Measurements from ENCODE around the gene TAGLN2.

Gene TAGLN2

DNA sequence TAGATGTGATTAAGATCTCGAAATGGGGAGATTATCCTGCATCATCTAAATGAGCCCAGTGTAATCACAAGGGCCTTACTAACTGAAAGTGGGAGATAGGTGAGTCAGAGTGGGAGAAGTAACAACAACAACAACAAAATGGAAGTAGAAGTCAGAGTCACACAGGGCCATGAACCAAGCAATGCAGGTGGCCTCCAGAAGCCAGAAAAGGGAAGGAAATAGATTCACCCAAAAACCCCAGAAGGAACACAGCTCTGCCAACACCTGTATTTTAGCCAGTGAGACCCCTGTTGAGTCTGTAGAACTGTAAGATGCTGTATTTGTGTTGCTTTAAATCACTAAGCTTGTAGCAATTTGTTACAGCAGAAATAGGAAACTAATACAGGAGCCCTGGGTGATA lies 4.1 kb downstream of the TAGLN2 start:
- H3K4me1 ChIP-seq (ENCODE audit: control insufficient read depth, insufficient read depth, low read length): peaks cover 10% of the 10 kb centered on the region
- peak overlapping the region; percentile 99 for H3K4me3 ChIP-seq (ENCODE audit: low read length)
- peaks cover 23% of the 10 kb centered on the region for H3K36me3 ChIP-seq (ENCODE audit: control insufficient read depth, insufficient read depth, low read length)
- no peaks in the 10 kb centered on the region for H3K27me3 ChIP-seq (ENCODE audit: control insufficient read depth, insufficient read depth, low read length)
- no peak overlapping the region for H3K9ac ChIP-seq (ENCODE audit: low read length)
- H3K27ac ChIP-seq (ENCODE audit: low read depth, low read length): peak overlapping the region; percentile 97

DNA sequence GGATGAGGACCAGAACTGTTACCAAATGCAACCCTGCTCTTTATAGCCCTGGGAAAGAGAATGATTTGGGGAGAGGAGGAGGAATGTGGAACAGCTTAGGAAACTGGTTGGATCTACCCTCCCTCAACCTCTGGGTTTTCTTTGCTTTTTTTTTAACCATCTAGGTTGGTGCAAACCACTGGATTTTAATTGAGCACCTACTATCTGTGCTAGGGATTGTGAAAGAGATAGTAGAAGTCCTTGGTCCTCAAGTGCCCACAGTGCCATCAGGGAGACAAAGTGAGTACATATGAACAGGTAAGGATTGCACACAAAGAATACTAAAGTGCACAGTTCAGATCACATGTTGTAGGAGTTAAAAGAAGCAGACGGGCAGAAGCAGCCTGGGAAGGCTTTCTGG lies 4.7 kb downstream of the TAGLN2 start:
- Histone ChIP-seq H3K4me3 (ENCODE audit: low read length) (no peak overlapping the region), H3K36me3 (ENCODE audit: control insufficient read depth, insufficient read depth, low read length) (peaks cover 23% of the 10 kb centered on the region), H3K27ac (ENCODE audit: low read depth, low read length) (no peak overlapping the region), H3K27me3 (ENCODE audit: control insufficient read depth, insufficient read depth, low read length) (no peaks in the 10 kb centered on the region), H3K9ac (ENCODE audit: low read length) (no peak overlapping the region), H3K4me1 (ENCODE audit: control insufficient read depth, insufficient read depth, low read length) (peaks cover 5% of the 10 kb centered on the region)

DNA sequence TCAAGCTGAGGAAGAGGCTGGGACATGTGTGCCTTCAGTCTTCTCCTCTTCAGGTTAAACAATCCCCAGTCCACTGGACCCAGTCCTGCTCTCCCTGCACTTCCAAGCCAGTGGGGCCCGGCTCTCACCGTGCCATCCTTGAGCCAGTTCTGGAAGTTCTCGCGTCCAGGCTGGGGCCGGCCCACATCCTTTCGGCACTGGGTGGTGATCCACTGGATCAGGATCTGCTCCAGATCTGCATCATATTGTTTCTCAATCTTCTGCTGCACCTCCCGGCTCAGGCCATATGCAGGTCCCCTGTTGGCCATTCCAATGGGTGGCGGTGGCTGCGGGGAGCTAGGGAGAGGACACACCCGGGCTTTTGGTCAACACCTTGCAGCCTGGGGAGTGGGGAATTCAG lies 5.1 kb downstream of the TAGLN2 start:
- Histone ChIP-seq H3K27me3 (ENCODE audit: control insufficient read depth, insufficient read depth, low read length) (no peaks in the 10 kb centered on the region), H3K4me1 (ENCODE audit: control insufficient read depth, insufficient read depth, low read length) (peaks cover 5% of the 10 kb centered on the region), H3K9ac (ENCODE audit: low read length) (no peak overlapping the region), H3K36me3 (ENCODE audit: control insufficient read depth, insufficient read depth, low read length) (peaks cover 23% of the 10 kb centered on the region), H3K4me3 (ENCODE audit: low read length) (no peak overlapping the region), H3K27ac (ENCODE audit: low read depth, low read length) (no peak overlapping the region)

DNA sequence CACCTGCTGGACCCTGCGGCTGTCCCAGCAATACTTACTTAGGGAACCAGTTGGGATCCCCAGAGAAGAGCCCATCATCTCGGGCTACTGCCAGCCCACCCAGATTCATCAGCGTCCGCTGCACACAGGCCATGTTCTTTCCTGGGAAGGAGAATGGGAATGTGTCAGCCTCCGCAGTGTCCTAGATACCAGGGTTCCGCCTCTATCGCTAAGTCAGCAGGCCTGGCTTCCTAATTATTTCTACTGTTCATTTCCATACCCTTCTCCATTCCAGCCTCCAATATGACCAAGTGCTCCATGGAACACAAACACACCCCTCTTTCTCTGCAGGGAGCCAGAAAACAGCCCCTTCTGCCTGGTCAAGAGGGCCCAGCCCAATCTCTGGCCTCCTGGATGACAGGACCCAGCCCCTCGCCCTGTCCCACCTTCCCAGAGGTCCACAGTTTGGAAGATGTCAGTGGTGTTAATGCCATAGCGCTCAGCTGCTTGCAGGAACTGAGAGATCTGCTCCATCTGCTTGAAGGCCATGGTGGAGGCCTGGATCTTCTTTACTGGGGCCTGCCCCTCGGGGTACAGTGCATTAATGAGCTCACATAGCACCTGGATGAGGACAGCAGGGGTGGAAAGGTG lies 6.0 kb downstream of the TAGLN2 start:
- H3K4me1 ChIP-seq (ENCODE audit: control insufficient read depth, insufficient read depth, low read length): peaks cover 5% of the 10 kb centered on the region
- H3K27ac ChIP-seq (ENCODE audit: low read depth, low read length): no peak overlapping the region
- H3K4me3 ChIP-seq (ENCODE audit: low read length): no peak overlapping the region
- H3K36me3 ChIP-seq (ENCODE audit: control insufficient read depth, insufficient read depth, low read length): peaks cover 23% of the 10 kb centered on the region
- no peak overlapping the region for H3K9ac ChIP-seq (ENCODE audit: low read length)
- no peaks in the 10 kb centered on the region for H3K27me3 ChIP-seq (ENCODE audit: control insufficient read depth, insufficient read depth, low read length)

DNA sequence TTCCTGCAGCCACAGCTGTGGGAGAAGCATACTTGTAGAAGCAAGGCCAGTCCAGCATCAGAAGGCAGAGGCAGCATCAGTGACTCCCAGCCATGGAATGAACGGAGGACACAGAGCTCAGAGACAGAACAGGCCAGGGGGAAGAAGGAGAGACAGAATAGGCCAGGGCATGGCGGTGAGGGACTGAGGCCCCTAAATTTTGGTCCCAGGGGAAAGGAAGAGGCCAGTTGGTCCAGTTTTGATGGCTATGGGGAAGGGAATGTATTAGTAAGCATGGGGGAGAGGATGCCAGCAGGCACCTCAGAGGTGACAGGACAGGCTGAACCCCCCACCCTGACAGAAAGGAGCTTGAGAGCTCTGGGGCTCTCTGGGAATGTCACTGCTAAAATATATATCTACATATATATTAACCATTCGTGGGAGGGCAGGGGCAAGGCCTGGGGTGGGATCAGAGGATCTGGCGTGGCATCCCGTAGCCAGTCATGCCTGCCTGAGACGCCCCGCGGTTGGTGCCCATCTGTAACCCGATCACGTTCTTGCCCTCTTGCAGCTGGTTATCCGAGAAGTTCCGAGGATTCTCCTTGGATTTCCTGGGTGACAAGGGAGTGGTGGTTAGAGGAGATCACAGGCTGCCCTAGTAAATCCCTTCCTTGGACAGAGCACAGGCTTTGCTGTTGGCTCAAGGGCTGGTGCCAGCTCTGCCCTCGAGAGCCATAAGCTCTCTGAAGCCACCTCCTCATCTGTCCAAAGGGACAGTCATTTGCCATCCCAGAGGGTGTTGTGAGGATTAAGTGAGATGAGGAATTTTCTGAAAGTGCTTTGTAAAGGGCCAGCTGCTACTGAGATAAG lies 6.7 kb downstream of the TAGLN2 start:
- no peaks in the 10 kb centered on the region for H3K27me3 ChIP-seq (ENCODE audit: control insufficient read depth, insufficient read depth, low read length)
- H3K4me3 ChIP-seq (ENCODE audit: low read length): no peak overlapping the region
- peaks cover 23% of the 10 kb centered on the region for H3K36me3 ChIP-seq (ENCODE audit: control insufficient read depth, insufficient read depth, low read length)
- H3K9ac ChIP-seq (ENCODE audit: low read length): no peak overlapping the region
- no peak overlapping the region for H3K27ac ChIP-seq (ENCODE audit: low read depth, low read length)
- H3K4me1 ChIP-seq (ENCODE audit: control insufficient read depth, insufficient read depth, low read length): peaks cover 5% of the 10 kb centered on the region

DNA sequence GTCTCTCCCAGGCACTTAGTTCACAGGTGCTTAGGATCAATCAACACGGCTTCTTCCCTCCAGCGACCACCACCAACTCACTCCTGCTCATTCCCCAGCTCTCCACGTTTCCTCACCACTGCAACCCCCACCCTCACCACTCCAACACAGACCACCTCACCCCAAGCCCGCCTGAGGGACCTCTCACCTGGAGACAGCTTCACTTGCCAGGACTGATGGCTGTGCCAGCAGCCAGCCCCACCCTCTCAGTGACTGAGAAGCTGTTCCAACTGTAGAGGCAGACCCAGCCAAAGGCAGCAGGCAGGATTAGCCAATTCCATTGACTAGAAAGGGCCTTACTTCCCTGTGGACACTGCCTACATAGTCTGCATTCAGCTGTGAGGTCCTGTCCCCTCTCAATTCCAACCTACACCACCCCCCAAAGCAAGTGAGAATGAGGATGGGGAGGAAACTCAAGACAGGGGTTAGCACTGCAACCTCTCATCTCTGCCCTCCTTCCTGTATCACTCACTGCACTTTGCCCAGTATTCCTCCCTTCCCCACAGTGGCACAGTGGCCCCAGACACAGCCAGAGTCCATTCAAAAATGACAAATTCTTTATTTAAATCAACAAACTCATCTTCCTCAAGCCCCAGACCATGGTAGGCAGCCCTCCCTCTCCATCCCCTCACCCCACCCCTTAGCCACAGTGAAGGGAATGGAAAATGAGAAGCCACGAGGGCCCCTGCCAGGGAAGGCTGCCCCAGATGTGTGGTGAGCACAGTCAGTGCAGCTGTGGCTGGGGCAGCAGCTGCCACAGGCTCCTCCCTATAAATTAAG lies 7.6 kb downstream of the TAGLN2 start:
- H3K9ac ChIP-seq (ENCODE audit: low read length): no peak overlapping the region
- H3K4me1 ChIP-seq (ENCODE audit: control insufficient read depth, insufficient read depth, low read length): peaks cover 5% of the 10 kb centered on the region
- H3K4me3 ChIP-seq (ENCODE audit: low read length): no peak overlapping the region
- peaks cover 23% of the 10 kb centered on the region for H3K36me3 ChIP-seq (ENCODE audit: control insufficient read depth, insufficient read depth, low read length)
- H3K27me3 ChIP-seq (ENCODE audit: control insufficient read depth, insufficient read depth, low read length): no peaks in the 10 kb centered on the region
- no peak overlapping the region for H3K27ac ChIP-seq (ENCODE audit: low read depth, low read length)

DNA sequence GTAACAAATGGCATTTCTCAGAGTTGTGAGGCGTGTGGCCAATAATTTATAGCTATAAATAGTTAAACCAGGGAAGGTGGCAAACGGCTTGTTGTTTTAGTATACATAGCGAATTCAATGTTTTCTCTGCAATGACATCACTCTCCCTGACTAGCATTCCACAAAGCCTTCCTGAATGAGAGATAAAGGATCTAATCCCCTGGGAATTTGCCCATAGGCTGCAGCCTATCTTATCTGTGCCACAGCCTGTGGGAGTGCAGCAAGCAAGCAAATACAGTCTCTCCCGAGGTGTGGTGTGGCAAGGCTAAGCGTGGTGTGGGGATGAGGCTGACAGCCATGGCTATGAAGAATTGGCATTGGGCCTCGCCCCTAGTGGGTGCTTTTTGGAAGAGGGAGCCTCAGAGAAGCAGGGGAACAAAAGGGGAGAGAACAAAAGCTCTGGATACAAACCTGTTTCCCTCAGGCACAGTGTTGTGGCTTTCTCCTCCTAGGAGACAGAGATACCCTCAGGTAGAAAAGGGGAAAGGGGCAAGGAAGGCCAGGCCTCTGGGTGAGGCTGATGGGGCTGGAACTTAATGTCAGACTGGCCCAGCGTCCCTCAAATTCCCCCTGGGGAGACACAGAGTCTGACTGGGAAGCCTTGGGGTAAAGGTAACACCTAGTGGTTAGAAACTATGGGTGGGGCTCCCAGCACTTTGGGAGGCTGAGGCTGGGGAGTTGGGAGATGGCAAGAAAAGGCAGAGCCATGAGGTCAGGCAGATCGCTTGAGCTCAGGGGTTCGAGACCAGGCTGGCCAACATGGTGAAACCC lies 8.9 kb downstream of the TAGLN2 start:
- peaks cover 23% of the 10 kb centered on the region for H3K36me3 ChIP-seq (ENCODE audit: control insufficient read depth, insufficient read depth, low read length)
- H3K4me3 ChIP-seq (ENCODE audit: low read length): no peak overlapping the region
- no peaks in the 10 kb centered on the region for H3K27me3 ChIP-seq (ENCODE audit: control insufficient read depth, insufficient read depth, low read length)
- H3K9ac ChIP-seq (ENCODE audit: low read length): no peak overlapping the region
- peak overlapping the region; percentile 10 for H3K27ac ChIP-seq (ENCODE audit: low read depth, low read length)
- peaks cover 5% of the 10 kb centered on the region for H3K4me1 ChIP-seq (ENCODE audit: control insufficient read depth, insufficient read depth, low read length)

DNA sequence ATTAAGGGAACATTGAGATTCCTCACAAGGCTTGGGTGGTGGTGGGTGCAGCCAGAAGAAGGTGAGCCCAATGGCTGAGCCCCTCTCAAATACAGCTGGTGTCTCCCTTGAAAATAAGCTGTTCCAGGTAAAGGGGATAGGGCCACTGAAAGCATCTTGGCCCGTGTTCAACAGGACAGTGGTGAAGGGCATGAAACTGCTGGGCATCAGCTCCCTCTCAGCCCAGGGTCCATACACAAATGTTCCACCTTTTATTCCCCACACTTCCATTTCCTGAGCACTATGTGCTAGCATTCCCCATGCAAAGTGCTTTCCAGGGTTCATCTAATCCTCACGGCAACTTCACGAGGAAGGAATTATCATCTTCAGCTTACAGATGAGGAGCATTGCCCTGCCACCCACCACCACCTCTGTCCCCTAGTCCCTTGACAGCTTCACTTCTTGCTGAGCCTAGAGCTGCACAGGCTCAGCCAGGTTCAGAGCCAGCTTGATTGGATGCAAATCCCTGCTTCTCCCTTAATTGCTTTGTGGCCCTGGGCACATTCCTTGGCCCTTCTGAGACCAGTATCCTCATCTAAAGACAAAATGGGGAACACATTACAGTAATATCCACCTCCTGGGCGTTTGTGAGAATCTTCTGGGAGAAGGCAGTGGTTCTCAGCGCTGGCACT lies 9.6 kb downstream of the TAGLN2 start:
- H3K4me3 ChIP-seq (ENCODE audit: low read length): no peak overlapping the region
- no peak overlapping the region for H3K9ac ChIP-seq (ENCODE audit: low read length)
- no peak overlapping the region for H3K27ac ChIP-seq (ENCODE audit: low read depth, low read length)
- H3K27me3 ChIP-seq (ENCODE audit: control insufficient read depth, insufficient read depth, low read length): no peaks in the 10 kb centered on the region
- peaks cover 5% of the 10 kb centered on the region for H3K4me1 ChIP-seq (ENCODE audit: control insufficient read depth, insufficient read depth, low read length)
- H3K36me3 ChIP-seq (ENCODE audit: control insufficient read depth, insufficient read depth, low read length): peaks cover 21% of the 10 kb centered on the region

DNA sequence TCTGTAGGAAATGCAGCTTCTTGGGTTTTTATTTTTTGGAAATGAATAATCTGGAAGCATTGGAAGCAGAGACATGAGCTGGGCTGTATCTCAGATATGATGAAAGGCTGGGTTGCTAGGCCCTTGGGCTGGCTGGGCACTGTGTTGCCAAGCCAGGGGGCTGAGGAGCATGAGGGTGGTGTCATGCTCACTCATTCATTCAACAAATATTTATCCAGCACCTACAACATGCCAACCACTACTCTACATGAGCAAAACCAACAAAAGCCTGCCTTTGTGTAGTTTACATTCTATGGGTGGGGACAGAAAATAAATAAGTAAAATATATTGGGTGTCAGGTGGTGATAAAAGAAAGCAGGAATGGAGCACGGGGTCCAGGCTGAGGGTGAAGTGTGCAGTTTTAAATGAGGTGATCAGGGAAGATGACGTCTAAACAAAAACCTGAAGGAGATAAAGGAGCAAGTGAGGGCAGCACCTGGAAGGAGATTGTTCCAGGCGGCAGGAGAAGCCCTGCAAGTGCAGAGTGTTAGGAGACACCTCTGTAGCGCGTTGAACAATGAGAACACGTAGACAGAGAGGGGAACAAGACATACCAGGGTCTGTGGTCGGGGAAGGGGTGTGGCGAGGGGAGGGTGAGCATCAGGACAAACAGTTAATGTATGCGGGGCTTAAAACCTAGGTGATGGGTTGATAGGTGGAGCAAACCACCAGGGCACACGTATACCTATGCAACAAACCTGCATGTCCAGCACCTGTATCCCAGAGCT lies 10.9 kb downstream of the TAGLN2 start:
- Histone ChIP-seq H3K27ac (ENCODE audit: low read depth, low read length) (no peak overlapping the region), H3K4me1 (ENCODE audit: control insufficient read depth, insufficient read depth, low read length) (peaks cover 5% of the 10 kb centered on the region), H3K9ac (ENCODE audit: low read length) (no peak overlapping the region)

DNA sequence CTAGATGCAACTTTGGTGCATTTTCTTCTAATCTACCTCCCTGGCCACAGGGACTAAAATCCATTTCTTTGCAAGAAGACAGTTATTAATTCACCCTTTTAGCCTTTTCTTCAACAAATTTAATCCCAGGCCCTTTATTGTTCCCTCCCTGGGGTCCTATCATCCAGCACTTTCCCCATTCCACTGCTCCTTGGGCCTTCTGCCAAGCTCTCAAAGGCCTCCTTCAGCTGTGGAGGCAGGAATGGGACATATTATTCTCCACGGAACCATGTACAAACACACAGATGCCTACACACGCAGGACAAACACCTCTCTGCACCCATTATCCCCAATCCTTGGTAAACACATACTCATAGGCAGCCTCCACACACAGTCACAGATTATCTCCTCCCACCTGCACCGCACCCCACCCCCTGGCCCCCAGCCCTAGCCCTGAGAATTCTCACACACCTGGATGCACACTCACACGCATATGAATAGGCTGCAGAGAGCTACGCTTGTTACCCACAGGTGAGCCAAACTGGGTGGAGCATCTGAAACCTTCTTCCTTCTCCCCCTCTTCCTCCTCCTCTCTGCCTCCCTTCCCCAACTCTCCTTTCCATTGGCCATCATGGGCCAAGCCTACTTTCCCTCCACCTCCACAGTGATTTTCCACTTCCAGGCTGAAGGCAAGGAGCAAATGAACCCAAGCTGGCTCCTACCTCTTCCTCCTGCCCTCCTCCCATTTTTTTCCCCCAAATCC lies 11.7 kb downstream of the TAGLN2 start:
- H3K27ac ChIP-seq (ENCODE audit: low read depth, low read length): no peak overlapping the region

More for the DNA sequence above, 10.9 kb downstream of the TAGLN2 start:
- Histone ChIP-seq H3K27me3 (ENCODE audit: control insufficient read depth, insufficient read depth, low read length) (no peaks in the 10 kb centered on the region), H3K36me3 (ENCODE audit: control insufficient read depth, insufficient read depth, low read length) (peaks cover 11% of the 10 kb centered on the region), H3K4me3 (ENCODE audit: low read length) (no peak overlapping the region)

More for the DNA sequence above, 11.7 kb downstream of the TAGLN2 start:
- Histone ChIP-seq H3K27me3 (ENCODE audit: control insufficient read depth, insufficient read depth, low read length) (no peaks in the 10 kb centered on the region), H3K4me3 (ENCODE audit: low read length) (no peak overlapping the region), H3K36me3 (ENCODE audit: control insufficient read depth, insufficient read depth, low read length) (peaks cover 3% of the 10 kb centered on the region), H3K9ac (ENCODE audit: low read length) (no peak overlapping the region), H3K4me1 (ENCODE audit: control insufficient read depth, insufficient read depth, low read length) (peaks cover 5% of the 10 kb centered on the region)

All from rectal smooth muscle tissue (tissue), 1 donor.